C1 segment of cervical spinal cord (tissue), 14 donors: ENCODE data around the gene CCZ1.
A peak's percentile ranks its signal among the peaks of the same experiment; 100 is the strongest.
"Not testable (repeated sequence)": the region's sequence is repeated elsewhere in the genome, so short reads cannot be mapped to it uniquely, and the experiment has no call there.

ENCODE experiments used
- DNase-seq, 14 donors: peaks; one replicate each; lab custom pipeline; 2025; lab: John Stamatoyannopoulos, UW

Gene CCZ1

DNA sequence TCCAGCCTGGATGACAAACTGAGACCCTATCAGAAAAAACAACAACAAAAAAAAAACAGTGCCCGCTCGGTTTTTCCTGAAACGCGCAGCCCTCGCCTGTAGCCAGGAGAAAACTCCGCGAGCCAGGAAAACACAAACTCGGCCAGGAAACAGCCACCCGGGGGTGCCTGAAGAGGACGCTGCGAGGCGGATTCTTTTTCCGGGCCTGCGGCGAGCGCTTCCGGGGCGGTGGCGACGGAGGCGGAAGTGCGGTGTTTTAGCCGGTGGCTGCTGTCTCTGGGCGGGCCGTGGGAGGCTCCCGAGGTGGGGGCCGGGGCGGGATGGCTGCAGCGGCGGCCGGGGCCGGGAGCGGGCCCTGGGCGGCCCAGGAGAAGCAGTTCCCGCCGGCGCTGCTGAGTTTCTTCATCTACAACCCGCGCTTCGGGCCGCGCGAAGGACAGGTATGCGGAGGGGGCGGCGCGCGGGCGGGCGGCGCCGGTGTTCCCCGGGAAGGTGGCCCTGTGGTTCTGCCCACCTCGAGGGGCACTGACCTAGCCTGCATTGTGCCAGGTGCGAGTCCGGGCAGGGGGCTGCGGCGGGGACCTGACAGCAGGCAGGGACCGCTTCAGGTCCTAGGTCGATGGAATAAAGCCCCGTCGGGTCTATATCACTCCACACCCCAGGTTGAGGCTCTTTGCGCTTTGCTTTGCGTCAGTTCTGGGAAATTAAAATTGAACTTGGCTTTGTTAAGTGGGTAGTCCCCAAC is at the start of gene CCZ1:
TSS of gene CCZ1 (plus strand) at position 254 of the 745 bp plus-strand sequence. CDS start at position 321, 67 bp downstream.
- DNase-seq = peak in 10 of 14 donors; percentile 2 to 77 (median 22)

DNA sequence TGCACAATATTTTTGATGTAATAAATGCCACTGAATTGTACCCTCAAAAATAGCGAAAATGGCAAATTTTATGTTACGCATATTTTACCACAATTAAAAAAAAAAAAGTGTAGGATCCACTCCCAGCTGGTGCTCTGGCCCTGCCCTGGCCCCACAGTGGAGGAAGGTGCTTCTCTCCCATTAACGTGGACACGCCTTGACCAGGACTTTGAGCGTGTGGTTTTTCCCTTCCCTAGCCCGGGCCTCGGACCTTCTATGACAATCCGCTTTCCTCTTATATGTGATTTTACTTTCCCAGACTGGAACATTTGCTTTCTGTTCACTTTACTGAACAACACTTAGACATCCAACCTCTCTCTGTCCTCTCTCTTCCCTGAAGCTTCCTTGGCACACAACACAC is 47.6 kb upstream of the CCZ1 start:
- DNase-seq = no peak

DNA sequence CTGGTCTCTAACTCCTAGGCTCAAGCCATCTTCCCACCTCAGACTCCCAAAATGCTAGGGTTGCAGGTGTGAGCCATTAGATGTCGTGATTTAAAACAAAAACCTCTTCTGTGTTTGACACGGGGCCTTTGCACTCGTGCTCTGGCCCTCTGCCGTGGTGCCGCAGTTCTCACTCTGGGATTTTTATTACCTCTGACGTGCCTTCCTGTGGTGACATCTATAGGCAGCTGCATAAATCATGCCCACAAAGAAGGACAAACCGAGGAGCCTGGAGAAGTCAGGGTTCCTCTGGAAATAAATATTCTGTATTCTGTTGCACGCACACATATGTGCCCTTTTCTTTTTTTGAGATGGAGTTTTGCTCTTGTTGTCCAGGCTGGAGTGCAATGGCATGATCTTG is 43.8 kb upstream of the CCZ1 start:
- no peak for DNase-seq

DNA sequence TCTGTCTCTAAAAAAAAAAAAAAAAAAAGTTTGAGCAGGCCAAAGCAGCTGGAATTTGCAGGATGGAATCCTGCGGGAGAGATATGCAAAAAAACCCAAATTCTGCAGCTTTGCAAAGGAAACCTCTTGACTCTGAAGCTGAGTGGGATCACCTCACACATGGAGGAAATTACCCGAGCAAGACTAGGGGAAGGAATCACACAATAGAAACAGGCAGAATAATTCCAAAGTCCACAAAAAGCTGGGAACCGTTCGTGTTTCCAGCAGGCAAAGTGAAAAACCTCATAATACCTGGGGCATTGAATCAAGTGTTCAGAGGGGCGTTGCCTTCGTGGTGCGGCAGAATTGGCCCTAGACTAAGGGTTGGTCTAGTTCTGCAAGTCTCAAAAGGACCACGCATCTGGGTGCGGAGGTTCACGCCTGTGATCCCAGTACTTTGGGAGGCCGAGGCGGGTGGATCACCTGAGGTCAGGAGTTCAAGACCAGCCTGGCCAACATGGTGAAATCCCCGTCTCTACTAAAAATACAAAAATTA is 41.4 kb upstream of the CCZ1 start:
- not testable (repeated sequence) for DNase-seq

DNA sequence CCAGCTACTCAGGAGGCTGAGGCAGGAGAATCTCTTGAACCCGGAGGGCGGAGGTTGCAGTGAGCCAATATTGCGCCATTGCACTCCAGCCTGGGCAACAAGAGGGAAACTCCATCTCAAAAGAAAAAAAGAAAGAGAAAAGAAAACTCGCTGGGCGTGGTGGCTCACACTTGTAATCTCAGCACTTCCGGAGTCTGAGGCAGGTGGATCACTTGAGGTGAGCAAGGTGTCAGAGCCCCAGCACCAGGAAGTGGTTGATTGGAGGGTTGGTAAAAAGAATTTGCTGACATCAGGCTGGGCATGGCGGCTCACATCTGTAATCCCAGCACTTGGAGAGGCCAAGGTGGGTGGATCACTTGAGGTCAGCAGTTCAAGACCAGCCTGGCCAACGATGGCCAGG is 40.0 kb upstream of the CCZ1 start:
- DNase-seq = not testable (repeated sequence)

DNA sequence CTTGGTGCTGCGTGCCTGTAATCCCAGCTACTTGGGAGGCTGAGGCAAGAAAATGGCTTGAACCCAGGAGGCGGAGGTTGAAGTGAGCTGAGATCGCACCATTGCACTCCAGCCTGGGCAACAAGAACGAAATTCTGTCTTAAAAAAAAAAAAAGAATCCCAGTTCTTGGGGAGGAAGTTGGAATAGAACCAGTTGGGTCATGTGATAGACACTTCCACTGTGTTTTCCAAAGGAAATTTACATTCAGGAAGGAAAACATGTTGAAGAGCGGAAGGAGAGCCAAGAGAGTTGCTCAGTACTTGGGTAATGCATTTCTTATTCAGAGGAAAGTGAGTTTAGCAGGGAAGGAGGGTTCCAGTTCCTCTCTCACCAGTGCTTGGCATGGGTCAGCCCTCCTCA is 37.3 kb upstream of the CCZ1 start:
- DNase-seq = not testable (repeated sequence)

DNA sequence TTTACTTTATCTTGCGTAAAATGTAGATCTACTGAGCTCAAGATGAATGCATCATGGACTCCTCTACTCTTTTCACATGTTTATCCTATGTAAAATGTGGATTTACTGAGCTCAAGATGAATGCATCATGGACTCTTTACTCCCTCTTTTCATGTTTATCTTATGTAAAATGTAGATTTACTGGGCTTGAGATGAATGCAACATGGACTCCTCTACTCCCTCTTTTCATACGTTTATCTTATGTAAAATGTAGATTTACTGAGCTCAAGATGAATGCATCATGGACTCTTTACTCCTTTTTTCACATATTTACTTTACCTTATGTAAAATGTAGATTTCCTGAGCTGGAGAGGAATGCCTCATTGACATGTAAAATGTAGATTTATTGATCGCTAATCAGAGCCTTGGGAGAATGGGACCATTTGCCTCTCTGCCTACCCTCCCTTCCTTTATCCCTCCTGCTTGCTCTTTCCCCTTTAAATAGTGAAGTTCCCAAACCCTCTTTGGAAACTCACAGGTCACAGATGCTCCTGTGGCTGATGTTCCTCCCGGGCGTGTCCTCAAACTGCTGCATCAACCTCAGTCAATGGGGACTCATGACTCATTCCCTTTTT is 35.7 kb upstream of the CCZ1 start:
- DNase-seq = not testable (repeated sequence)

DNA sequence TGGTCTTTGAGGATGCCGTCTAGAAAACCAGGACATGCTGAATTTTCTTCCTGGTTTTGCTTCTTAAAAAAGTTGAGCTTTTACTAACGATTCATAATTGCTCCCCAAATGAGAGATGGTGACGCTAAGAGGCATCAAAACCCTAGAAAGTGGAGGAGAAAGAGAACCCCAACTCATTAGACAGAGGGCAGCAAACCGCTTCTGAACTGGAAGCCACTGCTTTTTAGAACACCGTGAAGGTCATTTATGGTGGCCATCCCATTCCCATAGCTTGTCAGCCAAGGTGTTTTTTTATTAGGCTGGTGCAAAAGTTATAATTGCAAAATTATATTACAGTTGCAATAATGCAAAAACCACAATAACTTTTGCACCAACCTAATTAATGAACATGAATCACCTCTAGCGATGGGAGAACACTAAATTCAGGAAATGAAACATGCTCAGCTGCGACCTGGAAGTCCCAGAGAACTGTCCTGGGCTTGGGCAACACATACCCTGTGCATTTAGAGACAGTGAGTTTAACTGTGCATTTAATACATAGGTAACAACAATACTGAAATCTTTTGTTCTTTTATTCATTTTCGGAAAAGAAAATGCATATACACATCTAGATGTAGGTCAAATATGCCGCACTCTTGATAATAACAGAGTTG is 33.1 kb upstream of the CCZ1 start:
- DNase-seq = not testable (repeated sequence)

DNA sequence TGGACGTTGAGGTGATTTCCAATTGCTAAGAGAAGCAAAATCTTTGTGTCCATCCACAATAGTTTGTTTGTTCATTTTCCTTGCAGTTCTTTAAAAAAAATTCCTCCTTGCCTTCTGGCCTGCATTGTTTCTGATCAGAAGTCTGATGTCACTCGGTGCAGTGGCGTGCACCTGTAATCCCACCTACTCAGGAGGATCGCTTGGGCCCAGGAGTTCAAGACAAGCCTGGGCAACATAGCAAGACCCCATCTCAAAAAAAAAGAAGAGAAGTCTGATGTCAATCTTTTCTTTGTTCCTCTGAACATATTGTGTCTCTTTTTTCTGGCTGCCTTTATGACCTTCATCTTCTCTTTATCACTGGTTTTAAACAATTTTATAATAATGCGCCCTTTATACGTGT is 31.5 kb upstream of the CCZ1 start:
- DNase-seq = no peak

DNA sequence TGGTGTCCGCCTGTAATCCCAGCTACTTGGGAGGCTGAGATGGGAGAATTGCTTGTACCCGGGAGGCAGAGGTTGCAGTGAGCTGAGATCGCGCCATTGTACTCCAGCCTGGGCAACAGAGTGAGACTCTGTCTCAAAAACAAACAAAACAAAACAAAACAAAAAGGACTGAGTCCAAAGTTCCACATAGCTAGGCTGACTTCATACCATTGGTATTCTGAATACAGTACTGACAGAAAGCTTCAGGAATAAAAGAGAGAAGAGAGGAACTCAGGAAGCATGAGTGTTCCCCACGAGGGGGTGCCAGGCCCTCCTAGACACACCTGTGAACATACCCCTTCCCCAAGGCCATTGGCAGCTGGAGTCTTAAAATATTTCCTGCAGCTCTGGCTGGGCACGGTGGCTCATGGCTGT is 29.6 kb upstream of the CCZ1 start:
- DNase-seq = not testable (repeated sequence)

DNA sequence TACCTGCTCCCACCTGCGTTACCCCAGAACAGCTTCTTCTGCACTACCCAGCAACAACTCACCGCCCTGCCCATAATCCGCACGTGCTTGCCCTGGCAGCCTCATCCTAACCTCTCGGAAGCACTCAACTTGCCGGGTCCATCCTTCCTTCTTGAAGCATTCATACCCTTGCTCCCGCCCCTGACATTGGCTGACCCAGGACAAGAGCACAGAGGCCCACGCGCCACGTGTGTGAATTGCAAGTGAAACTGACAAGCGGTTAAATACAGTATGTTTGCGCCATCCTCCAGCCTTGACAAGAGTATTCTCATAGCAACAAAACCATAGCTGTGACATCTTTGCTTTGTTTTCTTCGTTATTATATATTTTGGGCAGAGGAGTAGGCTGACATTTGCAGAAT is 28.8 kb upstream of the CCZ1 start:
- no peak for DNase-seq

DNA sequence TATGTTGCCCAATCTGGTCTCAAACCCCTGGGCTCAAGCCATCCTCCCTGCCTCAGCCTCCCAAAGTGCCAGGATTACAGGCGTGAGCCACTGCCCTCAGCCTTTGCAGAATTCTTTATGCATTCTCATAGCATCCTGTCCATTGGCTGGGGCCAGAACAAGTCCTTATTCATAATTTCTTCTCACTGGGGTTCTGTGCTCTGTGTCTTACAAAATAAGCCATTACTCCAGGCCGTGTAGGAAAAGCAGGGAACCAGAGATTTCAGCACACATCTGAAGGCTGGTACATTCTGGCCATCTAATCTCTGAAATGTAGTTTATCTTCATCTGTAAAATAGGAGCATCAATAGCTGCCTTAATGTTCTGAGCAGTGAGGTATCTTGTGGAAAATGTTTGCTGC is 28.2 kb upstream of the CCZ1 start:
- peak in 3 of 14 donors; percentile 9 to 29 (median 13) for DNase-seq

DNA sequence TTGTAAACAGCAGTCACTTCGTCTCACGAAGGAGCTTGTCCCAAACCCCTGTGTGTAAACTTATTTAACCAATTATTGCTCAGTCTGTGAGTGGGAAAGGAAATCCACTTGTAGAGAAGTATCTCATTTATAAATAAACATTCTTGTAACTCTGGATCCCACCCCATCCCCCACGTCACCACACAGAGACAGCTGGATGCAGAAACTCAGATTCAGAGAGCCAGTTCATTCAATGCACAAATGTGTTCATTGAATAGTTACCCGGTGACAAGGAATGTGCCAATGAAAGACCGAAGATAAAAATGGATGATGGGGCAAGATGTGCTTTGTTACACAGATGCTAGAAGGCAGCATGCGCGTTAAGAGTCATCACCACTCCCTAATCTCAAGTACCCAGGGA is 26.2 kb upstream of the CCZ1 start:
- peak in 5 of 14 donors; percentile 9 to 35 (median 24) for DNase-seq

DNA sequence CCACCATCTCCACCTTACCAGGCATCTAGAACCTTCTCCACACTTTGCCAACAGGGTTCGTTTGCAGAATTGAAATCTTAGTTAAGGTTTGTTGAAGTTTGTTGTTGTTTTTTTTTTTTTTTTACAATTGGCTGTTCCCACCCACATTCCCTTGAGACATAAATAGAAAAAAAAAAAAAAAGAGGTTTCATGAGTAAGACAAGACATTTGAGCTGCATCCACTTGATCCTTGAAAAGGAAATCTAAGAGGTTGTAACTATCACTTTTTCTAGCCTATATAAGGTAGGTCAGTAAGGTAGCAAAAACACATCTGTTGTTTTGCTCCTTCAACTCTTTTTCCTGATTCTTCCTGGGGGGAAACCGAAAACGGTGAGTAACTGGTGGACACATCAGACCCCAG is 18.9 kb upstream of the CCZ1 start:
- DNase-seq = not testable (repeated sequence)

DNA sequence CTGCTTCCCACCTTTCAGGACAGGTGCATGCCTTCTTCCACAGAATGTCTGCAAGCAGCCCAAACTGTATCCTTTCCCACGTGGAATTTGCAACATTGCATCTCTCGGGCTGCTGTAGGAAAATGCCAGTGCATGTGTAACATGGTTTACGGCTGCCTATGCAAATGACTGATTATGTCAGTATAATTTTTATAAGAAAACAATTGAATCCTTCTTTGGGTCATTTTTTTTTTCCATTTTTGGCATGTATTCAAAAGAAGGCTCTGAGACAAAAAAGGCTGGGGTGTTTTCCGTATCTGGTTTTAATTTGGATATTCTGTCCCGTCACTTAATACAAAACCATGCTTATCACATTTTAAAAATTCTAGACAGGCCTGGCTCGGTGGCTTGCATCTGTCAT is 18.4 kb upstream of the CCZ1 start:
- peak in 1 of 14 donors; percentile 7 for DNase-seq

DNA sequence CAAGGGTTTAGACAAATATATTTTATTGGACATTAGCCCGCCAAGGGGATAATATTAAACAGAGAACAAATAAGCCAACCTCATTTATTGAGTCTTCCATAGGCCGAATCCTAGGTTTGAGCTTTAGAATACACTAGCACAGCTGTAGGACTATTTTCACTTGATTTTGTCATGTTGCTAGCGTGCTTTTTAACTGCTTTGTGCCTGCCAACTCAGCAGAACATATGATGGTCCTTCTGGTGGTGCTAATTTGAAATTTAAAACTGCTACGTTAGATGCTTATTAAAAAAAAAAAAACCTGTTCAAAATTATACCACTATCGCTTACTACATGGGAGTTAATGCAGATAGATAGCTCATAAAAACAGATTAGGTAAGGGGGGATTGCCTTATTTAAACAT is 14.1 kb upstream of the CCZ1 start:
- DNase-seq = not testable (repeated sequence)

DNA sequence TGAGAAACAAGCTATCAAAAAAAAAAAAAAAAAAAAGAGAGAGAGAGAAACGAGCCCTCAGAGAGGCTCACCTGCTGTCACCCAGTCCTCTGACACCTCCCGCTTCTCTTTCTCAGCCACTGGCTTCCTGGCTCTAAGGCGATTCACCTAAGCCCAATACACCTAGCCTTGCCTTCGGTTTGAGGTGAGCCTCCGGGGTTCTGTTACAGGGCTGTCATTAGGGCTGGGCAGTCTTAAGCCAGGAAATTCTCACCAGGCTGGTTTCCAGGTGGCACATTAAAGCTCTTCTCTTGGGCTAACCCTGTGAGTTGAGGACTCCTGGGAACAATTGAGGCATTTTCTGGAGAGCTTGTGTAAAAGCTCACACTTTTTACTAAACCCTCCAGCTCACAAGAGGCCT is 10.5 kb upstream of the CCZ1 start:
- not testable (repeated sequence) for DNase-seq

DNA sequence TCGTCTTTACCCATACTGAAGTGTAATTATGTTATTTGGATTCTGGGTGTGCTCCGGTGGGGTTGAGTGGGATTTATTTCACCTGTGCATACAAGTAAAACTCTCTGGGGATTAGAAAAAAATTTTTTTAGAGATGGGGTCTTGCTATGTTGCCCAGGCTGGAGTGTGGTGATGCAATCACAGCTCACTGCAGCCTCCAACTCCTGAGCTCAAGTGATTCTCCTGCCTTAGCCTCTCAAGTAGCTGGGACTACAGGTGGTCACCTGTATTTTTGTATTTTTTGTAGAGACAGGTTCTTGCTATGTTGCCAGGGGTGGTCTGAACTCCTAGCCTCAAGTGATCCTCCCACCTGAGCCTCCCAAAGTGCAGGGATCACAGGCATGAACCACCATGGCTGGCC is 8.3 kb upstream of the CCZ1 start:
- DNase-seq = not testable (repeated sequence)

DNA sequence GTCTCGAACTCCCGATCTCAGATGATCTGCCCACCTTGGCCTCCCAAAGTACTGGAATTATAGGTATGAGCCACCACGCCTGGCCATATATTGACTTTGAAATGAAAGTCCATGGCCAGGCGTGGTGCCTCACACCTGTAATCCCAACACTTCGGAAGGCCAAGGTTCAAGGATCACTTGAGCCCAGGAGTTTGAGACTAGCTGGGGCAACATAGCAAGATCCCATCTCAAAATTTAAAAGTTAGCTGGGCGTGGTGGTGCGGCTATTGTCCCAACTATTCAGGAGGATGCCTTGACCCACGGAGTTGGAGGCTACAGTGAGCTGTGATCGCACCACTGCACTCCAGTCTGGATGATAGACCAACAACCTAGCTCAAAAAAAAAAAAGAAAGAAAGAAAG is 6.0 kb upstream of the CCZ1 start:
- no peak for DNase-seq

DNA sequence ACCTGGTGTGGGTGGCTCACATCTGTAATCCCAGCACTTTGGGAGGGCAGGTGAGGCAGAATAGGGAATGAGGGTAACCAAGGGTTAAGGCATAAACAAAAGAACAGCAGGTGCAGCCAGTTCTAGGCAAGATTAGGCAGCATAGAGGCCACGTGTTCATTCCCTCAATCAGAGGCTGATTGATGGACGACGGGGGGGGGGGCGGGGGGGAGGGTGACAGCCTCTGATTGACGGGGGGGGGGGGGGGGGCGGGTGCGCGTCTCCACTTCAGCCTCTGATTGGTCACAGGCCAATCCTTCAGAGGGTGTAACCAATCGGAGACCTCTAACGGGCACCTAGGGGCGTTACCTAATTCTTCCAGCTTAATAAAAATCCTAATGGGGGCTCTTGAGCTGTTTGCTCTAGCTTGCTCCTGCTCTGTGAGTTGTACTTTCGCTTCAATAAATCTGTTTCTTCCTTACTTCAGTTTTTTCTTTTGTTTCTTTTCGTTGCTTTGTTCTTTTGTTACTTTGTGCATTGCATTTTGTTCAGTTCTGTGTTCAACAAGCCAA is 1.1 kb upstream of the CCZ1 start:
- DNase-seq = peak in 3 of 14 donors; percentile 3 to 48 (median 27)

DNA sequence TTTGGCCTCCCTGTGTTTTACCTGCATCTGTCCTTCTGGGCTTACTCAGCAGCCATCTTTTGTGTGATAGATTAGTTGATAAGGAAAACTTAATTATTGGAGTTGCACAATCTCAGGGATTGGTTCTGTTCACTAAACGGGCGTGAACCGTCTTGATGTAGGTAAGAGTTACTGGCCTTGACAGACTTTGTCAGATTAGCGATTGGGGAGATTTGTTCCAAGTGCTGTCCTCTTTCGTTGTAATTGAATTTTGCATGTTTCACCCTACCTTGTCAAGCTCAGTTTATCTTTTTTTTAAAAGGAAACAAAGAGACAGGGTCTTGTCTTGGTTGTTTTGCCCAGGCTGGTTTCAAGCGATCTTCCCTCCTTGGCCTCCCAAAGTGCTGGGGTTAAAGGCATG is 4.5 kb downstream of the CCZ1 start:
- DNase-seq = not testable (repeated sequence)

DNA sequence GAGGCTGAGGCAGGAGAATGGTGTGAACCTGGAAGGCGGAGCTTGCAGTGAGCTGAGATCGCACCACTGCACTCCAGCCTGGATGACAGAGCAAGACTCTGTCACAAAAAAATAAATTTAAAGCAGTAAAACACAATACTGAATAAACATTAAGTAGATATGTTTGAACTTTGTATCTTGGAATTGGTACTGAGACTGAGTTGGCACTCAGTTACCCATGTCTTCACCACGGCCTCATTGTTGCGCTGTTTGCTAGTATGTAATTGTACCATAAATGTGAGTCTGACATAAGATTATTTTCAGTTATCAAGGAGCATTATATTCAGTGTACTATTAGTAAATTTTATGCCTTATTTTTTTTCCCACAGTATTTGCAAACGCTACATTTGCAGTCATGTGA is 6.2 kb downstream of the CCZ1 start:
- not testable (repeated sequence) for DNase-seq
